HG02840 (cell line): ENCODE results near the gene PDE10A.
"Not testable (repeated sequence)": the region's sequence is repeated elsewhere in the genome, so short reads cannot be mapped to it uniquely, and the experiment has no call there.

Experiments
- ATAC-seq: cut with Tn5 transposase; IDR thresholded peaks from one replicate; pipeline ENCODE4 v1.9.1; 2021; ENCODE audit warnings: mild to moderate bottlenecking, moderate library complexity, moderate number of reproducible peaks; ENCODE audit not compliant: unreplicated experiment, low FRiP score

Gene PDE10A

DNA sequence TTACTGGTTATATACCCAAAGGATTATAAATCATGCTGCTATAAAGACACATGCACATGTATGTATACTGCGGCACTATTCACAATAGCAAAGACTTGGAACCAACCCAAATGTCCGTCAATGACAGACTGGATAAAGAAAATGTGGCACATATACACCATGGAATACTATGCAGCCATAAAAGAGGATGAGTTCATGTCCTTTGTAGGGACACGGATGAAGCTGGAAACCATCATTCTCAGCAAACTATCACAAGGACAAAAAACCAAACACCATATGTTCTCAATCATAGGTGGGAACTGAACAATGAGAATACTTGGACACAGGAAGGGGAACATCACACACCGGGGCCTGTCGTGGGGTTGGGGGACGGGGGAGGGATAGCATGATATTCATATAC lies 104.9 kb downstream of the PDE10A start:
- not testable (repeated sequence) for ATAC-seq

GRCh38 chr6:165557674-165558073 lies 105.4 kb downstream of the PDE10A start:
- ATAC-seq: no peak

- no peak for ATAC-seq
These were observed 106.8 kb downstream of the PDE10A start for GRCh38 chr6:165556116-165556843.

- not testable (repeated sequence) for ATAC-seq
These were observed 108.4 kb downstream of the PDE10A start for GRCh38 chr6:165554644-165555043.

DNA sequence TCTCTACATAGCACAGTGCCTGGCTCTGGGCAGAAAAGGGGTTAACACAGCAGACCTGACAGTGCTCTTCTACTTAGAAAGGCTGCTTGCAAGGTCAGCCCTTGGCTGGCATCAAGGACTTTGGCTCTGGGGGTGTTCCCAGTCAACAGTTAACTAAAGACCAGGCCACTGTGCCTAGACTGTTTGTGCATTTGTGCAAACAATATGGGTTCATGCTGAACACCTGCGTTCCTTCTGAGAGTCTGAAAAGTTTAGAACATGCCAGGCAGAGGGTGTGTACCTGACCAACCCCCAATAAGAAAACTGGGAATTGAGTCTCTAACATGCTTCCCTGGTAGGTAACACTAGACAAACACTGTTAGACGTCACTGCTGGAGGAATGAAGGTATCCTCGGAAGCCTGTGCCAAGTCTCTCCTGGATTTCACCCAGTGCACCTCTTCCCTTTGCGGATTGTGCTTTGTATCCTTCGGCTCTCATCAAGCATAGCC lies 110.7 kb downstream of the PDE10A start:
- no peak for ATAC-seq

GRCh38 chr6:165551828-165552227 lies 111.2 kb downstream of the PDE10A start:
- ATAC-seq: no peak

DNA sequence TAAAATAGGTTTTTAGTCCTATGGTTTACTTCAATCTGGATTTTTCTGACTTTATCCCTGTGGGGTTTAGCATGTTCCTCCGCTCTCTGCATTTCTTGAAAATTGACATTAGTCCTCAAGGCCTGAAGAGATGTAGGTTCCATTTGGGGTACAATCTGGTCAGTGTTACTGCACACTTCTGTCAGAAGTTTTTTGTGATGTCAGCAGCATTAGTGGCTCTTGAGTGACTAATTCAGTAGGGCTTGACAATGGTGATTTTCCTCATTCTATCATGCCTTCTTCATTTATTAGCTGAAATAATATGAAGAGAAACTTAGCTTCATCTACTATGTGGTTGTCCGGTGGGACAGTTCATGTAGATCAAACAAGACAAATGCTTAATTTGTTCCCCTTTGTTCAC lies 114.6 kb downstream of the PDE10A start:
- ATAC-seq: no peak

DNA sequence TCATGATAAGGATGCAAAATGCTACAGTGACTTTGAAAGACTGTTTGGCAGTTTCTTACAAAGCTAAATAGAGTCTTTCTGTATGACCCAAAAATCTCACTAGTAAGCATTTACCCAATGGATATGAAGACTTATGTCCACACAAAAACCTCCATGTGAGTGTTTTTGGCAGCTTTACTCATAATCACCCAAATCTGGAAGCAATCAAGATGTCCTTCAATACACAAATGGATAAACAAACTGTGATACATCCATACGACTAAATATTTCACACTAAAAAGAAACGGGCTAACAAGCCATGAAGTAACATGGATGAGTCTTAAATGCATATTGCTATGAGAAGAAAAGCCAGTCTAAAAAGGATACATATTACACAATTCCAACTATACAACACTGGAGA lies 117.2 kb downstream of the PDE10A start:
- ATAC-seq: no peak

DNA sequence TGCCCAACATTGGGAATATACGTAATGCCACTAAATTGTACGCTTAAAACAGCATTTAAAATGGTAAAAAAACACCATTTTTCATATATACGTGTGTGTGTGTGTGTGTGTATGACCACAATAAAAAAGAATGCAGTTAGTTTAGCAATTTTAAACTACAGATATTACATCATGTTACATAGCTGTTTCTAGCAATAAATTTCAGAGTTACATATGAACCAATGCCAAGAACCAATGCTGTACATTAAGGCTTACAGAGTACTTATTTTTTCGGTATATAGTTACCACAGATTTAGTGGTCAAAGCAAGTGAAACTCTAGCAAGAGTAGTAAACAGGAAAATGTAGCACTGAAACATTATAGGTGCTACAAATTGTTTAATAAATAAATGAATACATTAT lies 119.3 kb downstream of the PDE10A start:
- no peak for ATAC-seq

DNA sequence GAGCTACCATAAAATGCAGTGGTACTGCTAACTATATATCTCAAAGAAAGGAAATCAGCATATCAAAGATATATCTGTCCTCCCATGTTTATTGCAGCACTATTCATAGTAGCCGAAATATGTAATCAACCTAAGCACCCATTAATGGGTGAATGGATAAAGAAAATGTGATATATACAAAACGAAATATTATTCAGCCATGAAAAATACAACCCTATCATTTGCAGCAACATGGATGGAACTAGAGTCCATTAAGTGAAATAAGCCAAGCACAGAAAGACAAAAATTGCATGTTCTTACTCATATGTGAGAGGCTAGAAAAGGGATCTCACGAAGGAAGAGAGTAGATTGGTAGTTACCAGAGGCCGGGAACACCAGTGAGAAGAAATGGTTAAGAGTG lies 126.1 kb downstream of the PDE10A start:
- ATAC-seq: no peak

GRCh38 chr6:165519316-165519715 lies 143.7 kb downstream of the PDE10A start:
- no peak for ATAC-seq

DNA sequence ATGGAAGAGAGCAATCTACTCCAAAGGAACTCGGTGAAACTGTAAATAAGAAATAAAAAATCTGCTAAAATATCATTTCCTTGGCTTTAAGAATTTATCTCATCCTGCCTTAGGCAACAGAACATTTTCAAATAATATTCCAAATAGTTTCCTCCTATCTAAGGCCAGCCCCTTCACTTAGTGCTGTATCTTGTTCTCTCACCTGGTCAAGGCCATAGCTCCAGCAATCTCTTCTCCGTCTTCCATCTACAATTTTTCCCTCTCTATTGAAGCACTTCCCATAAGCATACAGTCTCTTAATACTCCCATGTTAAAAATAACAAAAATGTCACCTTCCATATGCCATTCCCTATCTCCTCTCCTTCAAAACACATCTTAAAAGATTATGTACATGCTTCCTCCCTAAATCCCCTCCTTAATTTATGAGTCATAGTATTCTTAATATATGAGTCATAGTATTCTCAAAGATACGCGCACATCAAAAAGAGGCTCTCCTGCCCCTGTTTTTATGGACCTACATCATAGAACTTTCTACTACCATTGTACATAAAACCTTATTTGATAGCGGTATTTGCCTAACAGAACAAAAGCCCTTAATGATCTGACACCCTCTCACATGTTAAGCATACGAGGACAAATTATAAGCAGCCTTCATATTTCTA lies 146.9 kb downstream of the PDE10A start:
- no peak for ATAC-seq

- no peak for ATAC-seq
These were observed 148.4 kb downstream of the PDE10A start for GRCh38 chr6:165514621-165515020.

- peak; percentile 91 for ATAC-seq
These were observed 151.2 kb downstream of the PDE10A start for GRCh38 chr6:165511807-165512206.

- ATAC-seq: no peak
These were observed 154.6 kb downstream of the PDE10A start for GRCh38 chr6:165508321-165508869.

- no peak for ATAC-seq
These were observed 156.4 kb downstream of the PDE10A start for GRCh38 chr6:165506657-165507056.

GRCh38 chr6:165500214-165500907 lies 162.7 kb downstream of the PDE10A start:
- not testable (repeated sequence) for ATAC-seq

GRCh38 chr6:165497472-165497871 lies 165.6 kb downstream of the PDE10A start:
- ATAC-seq: no peak

GRCh38 chr6:165488624-165489295 lies 174.3 kb downstream of the PDE10A start:
- no peak for ATAC-seq

DNA sequence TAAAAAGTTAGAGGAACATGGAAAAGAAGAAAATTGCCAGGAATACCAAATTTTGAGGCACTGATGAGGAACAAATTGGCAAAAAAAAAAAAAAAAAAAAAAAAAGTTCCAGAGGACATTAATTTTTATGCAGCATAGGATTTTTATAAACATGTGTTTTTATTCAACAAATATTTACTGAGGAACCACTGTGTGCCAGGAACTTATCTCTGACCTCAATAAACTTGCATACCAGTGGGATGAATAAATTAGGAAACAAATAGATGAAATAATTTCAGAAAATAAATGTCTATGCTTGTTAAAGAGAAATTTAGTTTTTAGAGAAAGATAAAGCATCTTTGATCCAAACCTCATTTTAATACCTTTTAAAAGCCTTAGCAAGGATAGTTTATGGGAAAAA lies 175.1 kb downstream of the PDE10A start:
- ATAC-seq: no peak

DNA sequence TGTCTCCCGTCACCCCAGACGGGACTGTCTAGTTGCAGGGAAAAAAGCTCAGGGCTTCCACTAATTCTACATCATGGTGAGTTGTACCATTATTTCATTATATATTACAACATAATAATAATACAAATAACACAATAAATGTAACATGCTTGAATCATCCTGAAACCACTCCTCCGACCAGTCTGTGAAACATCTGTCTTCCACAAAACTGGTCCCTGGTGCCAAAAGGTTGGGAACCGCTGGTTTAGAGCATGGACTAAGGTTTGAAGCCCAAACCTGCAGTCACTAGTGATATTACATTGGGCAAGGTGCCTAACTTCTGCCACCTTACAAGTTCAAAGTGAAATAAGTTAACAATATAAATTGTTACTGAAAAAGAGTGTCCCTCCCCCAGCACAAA lies 175.7 kb downstream of the PDE10A start:
- no peak for ATAC-seq
